GM10248 (cell line): ENCODE measurements around the gene MET.
A peak's percentile ranks its signal among the peaks of the same experiment; 100 is the strongest.

ENCODE experiments used
- CTCF ChIA-PET: fragments of 300-600 bp; sonication (Branson Sonifier 250); formaldehyde crosslinking; extraction: SDS; loops from one replicate; lab custom pipeline; 2021; ENCODE audit warnings: antibody characterized with exemption; lab: Yijun Ruan, JAX
- POLR2A ChIA-PET: fragments of 350-650 bp; sonication (Branson Sonifier 250); formaldehyde crosslinking; extraction: SDS; loops from one replicate; lab custom pipeline; 2020; ENCODE audit warnings: antibody characterized with exemption; lab: Yijun Ruan, JAX
- DNase-seq: peaks from one replicate; pipeline ENCODE4 v3.0.0; 2012; ENCODE audit errors: extremely low spot score
- TF ChIP-seq, protein P1 (sequence below): IDR thresholded peaks from 2 replicates; pipeline ENCODE4 v1.5.1; 2012; ENCODE audit warnings: mild to moderate bottlenecking, low read depth; ENCODE audit errors: extremely low read depth, missing control alignments, control extremely low read depth

MET gene

DNA sequence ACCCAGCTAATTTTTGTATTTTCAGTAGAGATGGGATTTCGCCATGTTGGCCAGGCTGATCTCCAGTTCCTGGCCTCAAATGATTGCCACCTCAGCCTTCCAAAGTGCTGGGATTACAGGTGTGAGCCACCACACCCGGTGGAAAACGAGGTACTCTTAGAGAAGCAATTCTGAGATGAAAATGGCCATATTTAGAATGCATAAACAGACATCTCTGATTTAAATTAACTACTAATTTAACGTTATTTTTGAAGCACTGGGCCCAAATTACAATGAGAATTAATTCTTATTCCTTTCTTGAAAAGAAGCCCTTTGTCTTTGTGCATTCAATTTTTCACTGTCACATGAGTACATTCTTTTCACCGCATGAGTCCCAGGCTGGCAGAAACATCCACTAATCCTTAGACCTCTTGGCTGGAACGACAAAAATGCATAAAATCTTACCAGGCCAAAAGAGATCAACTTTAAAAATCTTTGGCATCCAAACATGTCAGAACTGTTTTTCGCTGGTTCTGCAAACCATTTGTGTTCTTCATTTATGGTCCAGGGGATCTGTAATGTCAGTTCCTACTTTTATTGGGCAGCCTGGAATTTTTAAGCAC is 130.2 kb downstream of the MET start:
- ChIA-PET CTCF (interaction anchor here (1.0 to 1.5 kb wide), 2 partner anchors 8 to 211 kb away, joined by 3 read pairs; no protein-coding TSS in a partner anchor), POLR2A (no interaction called here)
- DNase-seq: no peak
- TF ChIP-seq, protein P1, sequence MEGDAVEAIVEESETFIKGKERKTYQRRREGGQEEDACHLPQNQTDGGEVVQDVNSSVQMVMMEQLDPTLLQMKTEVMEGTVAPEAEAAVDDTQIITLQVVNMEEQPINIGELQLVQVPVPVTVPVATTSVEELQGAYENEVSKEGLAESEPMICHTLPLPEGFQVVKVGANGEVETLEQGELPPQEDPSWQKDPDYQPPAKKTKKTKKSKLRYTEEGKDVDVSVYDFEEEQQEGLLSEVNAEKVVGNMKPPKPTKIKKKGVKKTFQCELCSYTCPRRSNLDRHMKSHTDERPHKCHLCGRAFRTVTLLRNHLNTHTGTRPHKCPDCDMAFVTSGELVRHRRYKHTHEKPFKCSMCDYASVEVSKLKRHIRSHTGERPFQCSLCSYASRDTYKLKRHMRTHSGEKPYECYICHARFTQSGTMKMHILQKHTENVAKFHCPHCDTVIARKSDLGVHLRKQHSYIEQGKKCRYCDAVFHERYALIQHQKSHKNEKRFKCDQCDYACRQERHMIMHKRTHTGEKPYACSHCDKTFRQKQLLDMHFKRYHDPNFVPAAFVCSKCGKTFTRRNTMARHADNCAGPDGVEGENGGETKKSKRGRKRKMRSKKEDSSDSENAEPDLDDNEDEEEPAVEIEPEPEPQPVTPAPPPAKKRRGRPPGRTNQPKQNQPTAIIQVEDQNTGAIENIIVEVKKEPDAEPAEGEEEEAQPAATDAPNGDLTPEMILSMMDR: no peak

DNA sequence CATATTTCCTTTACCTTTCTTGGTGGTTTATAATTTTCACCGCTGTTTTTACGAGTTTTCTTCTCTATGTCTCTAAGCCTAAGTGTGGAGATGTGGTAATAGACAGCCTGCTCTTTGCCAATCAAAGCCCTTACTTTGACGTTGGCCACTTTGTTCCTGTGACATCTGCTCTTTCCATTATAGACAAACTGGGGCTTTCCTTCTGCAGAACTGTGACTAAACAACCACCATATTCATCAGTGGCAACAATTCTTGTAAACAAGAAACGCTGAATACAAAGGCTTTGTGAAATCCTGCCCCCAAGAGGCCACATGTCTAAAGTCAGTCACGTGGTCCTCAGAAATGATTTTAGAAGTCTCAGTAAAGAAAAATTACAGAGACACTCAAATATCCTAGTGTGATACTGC is 130.8 kb downstream of the MET start:
- ChIA-PET CTCF (interaction anchor here (1.7 kb wide), 2 partner anchors 129 to 211 kb away, joined by 5 to 6 read pairs; no protein-coding TSS in a partner anchor), POLR2A (no interaction called here)
- DNase-seq: peak; percentile 33
- TF ChIP-seq, protein P1: peak; percentile 18

DNA sequence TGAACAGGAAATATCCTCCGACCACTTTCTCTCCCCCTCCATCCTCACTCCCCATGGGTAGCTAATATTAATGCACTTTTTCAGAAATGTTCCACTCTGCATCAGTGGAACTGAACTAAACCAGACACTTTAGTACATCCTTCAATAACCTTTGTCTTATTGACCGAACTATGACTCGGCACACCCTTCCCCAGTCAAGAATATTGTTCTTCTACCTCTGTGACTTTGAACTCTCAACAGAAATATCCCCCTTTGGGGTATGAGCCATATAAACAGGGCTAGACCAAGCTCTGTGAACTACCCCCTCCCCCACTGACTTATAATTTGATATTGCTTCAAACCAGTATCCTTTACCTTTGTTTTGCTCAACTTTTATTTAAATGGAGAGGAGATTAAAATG is 132.5 kb downstream of the MET start:
- POLR2A ChIA-PET: no interaction called here
- CTCF ChIA-PET: interaction anchor here (0.9 to 1.7 kb wide), 5 partner anchors 11 to 632 kb away, joined by 3 to 6 read pairs (median 5); no protein-coding TSS in a partner anchor
- DNase-seq: no peak
- TF ChIP-seq, protein P1: no peak

- CTCF ChIA-PET: interaction anchor here (0.9 to 2.4 kb wide), 3 partner anchors 12 to 213 kb away, joined by 3 to 7 read pairs (median 4); no protein-coding TSS in a partner anchor
Observed at GRCh38 chr7:116805100-116805544, 133.1 kb downstream of the MET start.

DNA sequence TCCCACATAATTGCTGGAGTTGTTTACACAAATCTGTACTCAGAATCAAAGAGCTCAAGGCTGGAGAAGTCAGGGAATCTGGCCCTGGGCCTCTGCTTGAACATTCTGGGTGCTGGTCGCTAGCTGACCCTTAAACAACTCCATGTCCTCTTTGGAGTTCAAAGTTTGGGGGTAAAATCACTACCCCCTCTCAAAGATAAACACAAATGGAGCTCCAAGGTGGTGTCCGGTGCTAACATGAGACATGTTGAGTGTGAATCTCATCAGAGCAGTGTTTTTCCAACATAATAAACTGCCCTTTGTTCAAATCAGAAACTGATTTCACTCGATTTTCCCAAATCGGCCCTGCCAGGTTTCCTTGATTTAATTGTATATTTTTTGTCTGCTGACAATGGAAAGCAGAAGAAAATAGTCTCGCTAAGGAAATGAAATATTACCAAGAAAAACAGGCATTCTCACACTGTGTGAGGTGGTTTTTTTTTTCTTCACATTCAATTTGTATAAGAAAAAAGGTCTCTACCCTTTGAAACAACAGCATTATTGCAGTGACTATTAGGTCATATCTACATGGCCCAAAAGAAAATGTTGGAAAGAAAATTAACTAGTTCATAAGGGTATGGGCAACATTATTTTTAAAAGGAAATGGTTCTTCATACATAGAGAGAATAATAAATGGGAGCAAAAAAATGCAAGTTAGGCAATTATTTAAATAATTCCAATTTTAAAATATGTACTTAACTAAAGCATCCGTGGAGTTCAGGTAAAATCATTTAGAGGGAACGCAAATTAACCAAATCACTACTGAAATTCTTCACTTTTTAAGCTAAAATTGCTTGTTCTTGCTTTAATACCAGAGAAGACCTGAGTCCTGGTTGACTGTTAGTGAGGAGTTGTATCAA is 134.3 kb downstream of the MET start:
- POLR2A ChIA-PET: no interaction called here
- CTCF ChIA-PET: interaction anchor here (1.3 to 2.4 kb wide), 3 partner anchors 214 to 626 kb away, joined by 5 to 7 read pairs (median 6); no protein-coding TSS in a partner anchor

More at GRCh38 chr7:116805100-116805544, 133.1 kb downstream of the MET start:
- POLR2A ChIA-PET: no interaction called here
- TF ChIP-seq, protein P1: no peak
- DNase-seq: no peak

More for the DNA sequence above, 134.3 kb downstream of the MET start:
- no peak for DNase-seq
- TF ChIP-seq, protein P1: no peak
